H4 (cell line): ENCODE measurements around the gene DNAI2. TPM values are rescaled to one million over a fixed set of nuclear protein-coding genes. Genes with fewer than 3 reads are reported as not detected.

ENCODE experiments used
- DNase-seq: peaks from one replicate; pipeline ENCODE4 v3.0.0-alpha.2; 2015; ENCODE audit warnings: low spot score
- total RNA-seq: library from RNA; depleted of rRNA; stranded (reverse); fragments of >200 nt; shearing (Covaris generic); gene quantifications from 2 replicates; pipeline ENCODE4 v1.2.3, GENCODE V29; 2014

DNAI2 gene
- total RNA-seq, 1 experiment from 2014 or later: not detected

GRCh38 chr17:74339537-74340195 lies 65.6 kb downstream of the DNAI2 start:
- DNase-seq: no peak

- DNase-seq: no peak
Observed at GRCh38 chr17:74340470-74341023, 66.5 kb downstream of the DNAI2 start.

- DNase-seq: no peak
Observed at GRCh38 chr17:74342224-74342623, 68.2 kb downstream of the DNAI2 start.

GRCh38 chr17:74343121-74343520 lies 69.1 kb downstream of the DNAI2 start:
- no peak for DNase-seq

- no peak for DNase-seq
Observed at GRCh38 chr17:74343526-74344284, 69.7 kb downstream of the DNAI2 start.

- no peak for DNase-seq
Observed at GRCh38 chr17:74344658-74345057, 70.6 kb downstream of the DNAI2 start.

- DNase-seq: peak; percentile 48
Observed at GRCh38 chr17:74345433-74346241, 71.6 kb downstream of the DNAI2 start.

GRCh38 chr17:74347646-74348045 lies 73.6 kb downstream of the DNAI2 start:
- no peak for DNase-seq

GRCh38 chr17:74349120-74349519 lies 75.1 kb downstream of the DNAI2 start:
- no peak for DNase-seq

- DNase-seq: no peak
Observed at GRCh38 chr17:74350486-74350885, 76.5 kb downstream of the DNAI2 start.

GRCh38 chr17:74351552-74352210 lies 77.6 kb downstream of the DNAI2 start:
- no peak for DNase-seq

- DNase-seq: no peak
Observed at GRCh38 chr17:74353446-74354060, 79.5 kb downstream of the DNAI2 start.

GRCh38 chr17:74354123-74354522 lies 80.1 kb downstream of the DNAI2 start:
- peak; percentile 36 for DNase-seq

- no peak for DNase-seq
Observed at GRCh38 chr17:74354561-74354960, 80.5 kb downstream of the DNAI2 start.

- DNase-seq: no peak
Observed at GRCh38 chr17:74355065-74355464, 81.0 kb downstream of the DNAI2 start.

- DNase-seq: no peak
Observed at GRCh38 chr17:74356646-74357465, 82.8 kb downstream of the DNAI2 start.

GRCh38 chr17:74357466-74357809 lies 83.4 kb downstream of the DNAI2 start:
- DNase-seq: no peak

- no peak for DNase-seq
Observed at GRCh38 chr17:74358697-74359096, 84.7 kb downstream of the DNAI2 start.

- no peak for DNase-seq
Observed at GRCh38 chr17:74359916-74360315, 85.9 kb downstream of the DNAI2 start.

GRCh38 chr17:74360899-74361229 lies 86.8 kb downstream of the DNAI2 start:
- DNase-seq: no peak
